ENCODE measurements around the gene NEMP1. TPM values are rescaled to one million over a fixed set of nuclear protein-coding genes. Genes with fewer than 3 reads are reported as not detected.

NEMP1 gene
- total and polyA plus RNA-seq, 2 donors (not counting 1 experiment from before 2014, with no cell fraction given), result 8.4 to 11.1 TPM

- no peaks in the 10 kb centered on the region for H3K36me3 ChIP-seq (ENCODE audit: control insufficient read depth, insufficient read depth, low read length)
- no peak overlapping the region for H3K9ac ChIP-seq (ENCODE audit: insufficient read depth, low read length)
- H3K79me2 ChIP-seq (ENCODE audit: control insufficient read depth, insufficient read depth, low read length), result no peaks in the 10 kb centered on the region
- no peaks in the 10 kb centered on the region for H4K20me1 ChIP-seq (ENCODE audit: control insufficient read depth, extremely low read depth, insufficient read depth, low read length)
- H2AFZ ChIP-seq (ENCODE audit: low read length), result no peak overlapping the region
- H3K4me1 ChIP-seq (ENCODE audit: control insufficient read depth, extremely low read depth, insufficient read depth, low read length), result no peaks in the 10 kb centered on the region
- no peak overlapping the region for H3K4me3 ChIP-seq (replicated peaks in 1 of 4; ENCODE audit: control extremely low read depth in 1 of 4, insufficient read depth in 1 of 4, low read depth in 3 of 4, low read length in 4 of 4)
- no peak for TF ChIP-seq CTCF (conservative IDR thresholded peaks at IDR 0.05 in 1 of 2, IDR thresholded peaks at IDR 0.05 in 1 of 2; ENCODE audit: low read depth in 1 of 2, low read length in 2 of 2)
- TF ChIP-seq EZH2 (IDR thresholded peaks at IDR 0.05; ENCODE audit: low read length, missing control alignments), result no peak
- H3K4me2 ChIP-seq (ENCODE audit: extremely low read depth, insufficient read depth, low read length), result no peak overlapping the region
- H3K27ac ChIP-seq (ENCODE audit: insufficient read depth, low read length), result no peak overlapping the region
- H3K9me3 ChIP-seq (ENCODE audit: control insufficient read depth, insufficient read depth, low read depth, low read length), result no peaks in the 10 kb centered on the region
- DNase-seq (ENCODE audit: low read depth in 2 of 2), result peak in 1 of 2 donors; percentile 40
- peaks cover 8% of the 10 kb centered on the region for H3K27me3 ChIP-seq (ENCODE audit: control insufficient read depth, insufficient read depth, low read length)
These were observed 30.6 kb downstream of the NEMP1 start for GRCh38 chr12:57047981-57048380.

- TF ChIP-seq CTCF (conservative IDR thresholded peaks at IDR 0.05 in 1 of 2, IDR thresholded peaks at IDR 0.05 in 1 of 2; ENCODE audit: low read depth in 1 of 2, low read length in 2 of 2) (no peak), EZH2 (IDR thresholded peaks at IDR 0.05; ENCODE audit: low read length, missing control alignments) (no peak)
- no peaks in the 10 kb centered on the region for H3K9me3 ChIP-seq (ENCODE audit: control insufficient read depth, insufficient read depth, low read depth, low read length)
- no peak overlapping the region for H3K4me3 ChIP-seq (replicated peaks in 1 of 4; ENCODE audit: control extremely low read depth in 1 of 4, insufficient read depth in 1 of 4, low read depth in 3 of 4, low read length in 4 of 4)
- DNase-seq (ENCODE audit: low read depth in 2 of 2), result no peak
- no peaks in the 10 kb centered on the region for H3K4me1 ChIP-seq (ENCODE audit: control insufficient read depth, extremely low read depth, insufficient read depth, low read length)
- H3K27ac ChIP-seq (ENCODE audit: insufficient read depth, low read length), result no peak overlapping the region
- H3K79me2 ChIP-seq (ENCODE audit: control insufficient read depth, insufficient read depth, low read length), result no peaks in the 10 kb centered on the region
- H3K4me2 ChIP-seq (ENCODE audit: extremely low read depth, insufficient read depth, low read length), result no peak overlapping the region
- no peak overlapping the region for H2AFZ ChIP-seq (ENCODE audit: low read length)
- H3K36me3 ChIP-seq (ENCODE audit: control insufficient read depth, insufficient read depth, low read length), result no peaks in the 10 kb centered on the region
- H3K27me3 ChIP-seq (ENCODE audit: control insufficient read depth, insufficient read depth, low read length), result peaks cover 12% of the 10 kb centered on the region
- no peaks in the 10 kb centered on the region for H4K20me1 ChIP-seq (ENCODE audit: control insufficient read depth, extremely low read depth, insufficient read depth, low read length)
- H3K9ac ChIP-seq (ENCODE audit: insufficient read depth, low read length), result no peak overlapping the region
These were observed 31.4 kb downstream of the NEMP1 start for GRCh38 chr12:57046947-57047890.

- Histone ChIP-seq H3K4me1 (ENCODE audit: control insufficient read depth, extremely low read depth, insufficient read depth, low read length) (no peaks in the 10 kb centered on the region), H3K79me2 (ENCODE audit: control insufficient read depth, insufficient read depth, low read length) (no peaks in the 10 kb centered on the region), H3K4me2 (ENCODE audit: extremely low read depth, insufficient read depth, low read length) (no peak overlapping the region), H3K36me3 (ENCODE audit: control insufficient read depth, insufficient read depth, low read length) (no peaks in the 10 kb centered on the region), H4K20me1 (ENCODE audit: control insufficient read depth, extremely low read depth, insufficient read depth, low read length) (no peaks in the 10 kb centered on the region), H3K9me3 (ENCODE audit: control insufficient read depth, insufficient read depth, low read depth, low read length) (no peaks in the 10 kb centered on the region), H3K9ac (ENCODE audit: insufficient read depth, low read length) (no peak overlapping the region), H2AFZ (ENCODE audit: low read length) (no peak overlapping the region), H3K27me3 (ENCODE audit: control insufficient read depth, insufficient read depth, low read length) (peaks cover 13% of the 10 kb centered on the region), H3K27ac (ENCODE audit: insufficient read depth, low read length) (no peak overlapping the region), H3K4me3 (replicated peaks in 1 of 4; ENCODE audit: control extremely low read depth in 1 of 4, insufficient read depth in 1 of 4, low read depth in 3 of 4, low read length in 4 of 4) (no peak overlapping the region)
- DNase-seq (ENCODE audit: low read depth in 2 of 2), result no peak
- TF ChIP-seq EZH2 (IDR thresholded peaks at IDR 0.05; ENCODE audit: low read length, missing control alignments) (no peak), CTCF (conservative IDR thresholded peaks at IDR 0.05 in 1 of 2, IDR thresholded peaks at IDR 0.05 in 1 of 2; ENCODE audit: low read depth in 1 of 2, low read length in 2 of 2) (no peak)
These were observed 32.4 kb downstream of the NEMP1 start for GRCh38 chr12:57046086-57046791.

All from fibroblast of lung (primary cell).